Measurements from ENCODE around the gene LY6G5B.
A peak's percentile ranks its signal among the peaks of the same experiment; 100 is the strongest.

LY6G5B gene

GRCh38 chr6:31651602-31652191 lies 18.1 kb upstream of the LY6G5B start:
- peak; percentile 86 to 87 for DNase-seq (ENCODE audit: low spot score in 2 of 2)
- H3K27me3 ChIP-seq (ENCODE audit: low read depth) = no peaks in the 10 kb centered on the region
- H3K9me3 ChIP-seq = no peaks in the 10 kb centered on the region
- in situ Hi-C loops (cut with MboI; ENCODE audit: low sequenced_read_pairs) = no loop called here
- peaks cover 10% of the 10 kb centered on the region for H3K4me1 ChIP-seq
- peak overlapping the region; percentile 84 for H3K4me3 ChIP-seq
- H3K36me3 ChIP-seq (replicated peaks) = peaks cover 46% of the 10 kb centered on the region

DNA sequence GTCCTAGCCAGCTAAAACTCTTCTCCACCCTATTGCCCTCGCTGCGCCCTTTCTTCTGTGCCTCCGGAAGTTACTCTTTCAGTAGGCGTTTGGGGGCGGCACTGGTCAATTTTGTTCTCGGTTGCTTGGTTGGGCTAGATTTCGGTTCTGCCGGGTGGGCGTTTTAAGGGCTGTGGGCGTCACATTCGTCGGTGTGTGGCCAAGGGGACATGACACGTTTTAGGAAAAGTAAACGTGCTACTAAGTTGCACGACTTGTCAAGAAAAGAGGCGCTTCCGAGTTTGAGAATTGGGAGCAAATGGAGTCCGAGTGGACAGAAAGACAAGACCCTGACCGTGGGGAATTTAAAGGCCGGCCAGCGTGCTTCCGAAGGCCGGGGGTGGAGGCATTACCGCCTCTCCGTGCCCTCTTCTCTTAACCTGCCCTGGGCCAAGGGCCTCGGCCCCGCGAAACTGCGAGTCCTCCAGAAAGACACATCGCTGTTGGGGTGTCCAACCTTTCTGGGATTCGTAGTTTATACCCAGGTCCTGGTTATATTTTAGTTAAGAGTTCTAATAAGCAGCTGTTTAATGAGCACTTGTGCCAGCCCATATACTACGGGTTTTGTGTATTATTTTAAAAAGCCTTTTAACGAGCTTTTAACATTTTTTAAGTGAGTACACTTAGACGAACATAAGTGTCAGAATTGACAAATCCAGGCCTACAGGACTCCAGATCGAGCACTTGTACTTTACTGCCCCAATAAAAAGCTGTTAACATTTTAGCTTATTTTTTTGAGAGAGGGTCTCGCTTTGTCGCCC lies 16.7 kb upstream of the LY6G5B start:
- peak overlapping the region; percentile 84 for H3K4me3 ChIP-seq
- H3K27me3 ChIP-seq (ENCODE audit: low read depth) = no peaks in the 10 kb centered on the region
- peaks cover 10% of the 10 kb centered on the region for H3K4me1 ChIP-seq
- H3K36me3 ChIP-seq (replicated peaks) = peaks cover 44% of the 10 kb centered on the region
- H3K9me3 ChIP-seq = no peaks in the 10 kb centered on the region
- peak in 1 of 2 experiments; percentile 93 for DNase-seq (ENCODE audit: low spot score in 2 of 2)
- in situ Hi-C loops (cut with MboI; ENCODE audit: low sequenced_read_pairs) = no loop called here

DNA sequence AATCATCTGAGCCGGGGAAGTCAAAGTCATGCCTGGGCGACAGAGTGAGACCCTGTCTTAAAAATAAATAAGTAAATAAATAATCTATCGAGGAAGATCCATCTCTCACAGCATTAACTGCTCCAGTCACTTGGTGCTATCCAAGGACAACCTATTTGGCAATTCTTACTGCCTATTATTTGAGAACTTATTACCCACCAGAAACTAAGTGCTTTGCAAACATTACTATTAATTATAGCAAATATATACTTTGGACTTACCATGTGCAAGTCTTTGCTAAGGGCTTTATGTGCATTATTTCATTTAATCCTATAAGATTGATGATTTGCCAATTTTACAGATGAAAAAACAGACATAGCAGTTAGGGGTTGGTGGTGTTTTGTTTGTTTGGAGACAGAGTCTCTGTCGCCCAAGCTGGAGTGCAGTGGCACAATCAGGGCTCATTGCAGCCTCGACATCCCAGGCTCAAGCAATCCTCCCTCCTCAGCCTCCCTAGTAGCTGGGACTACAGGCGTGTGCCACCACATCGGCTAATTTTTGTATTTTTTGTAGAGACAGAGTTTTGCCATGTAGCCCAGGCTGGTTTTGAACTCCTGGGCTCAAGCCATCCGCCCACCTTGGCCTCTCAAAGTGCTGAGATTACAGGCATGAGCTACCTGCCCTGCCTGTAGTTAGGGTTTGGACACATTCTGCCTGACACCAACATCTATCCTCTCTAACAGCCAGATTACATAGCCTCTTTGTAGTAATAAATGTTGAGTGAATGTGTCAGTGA lies 15.0 kb upstream of the LY6G5B start:
- Histone ChIP-seq H3K4me1 (peaks cover 23% of the 10 kb centered on the region), H3K9me3 (no peaks in the 10 kb centered on the region), H3K27me3 (ENCODE audit: low read depth) (no peaks in the 10 kb centered on the region), H3K4me3 (no peak overlapping the region), H3K36me3 (replicated peaks) (peaks cover 29% of the 10 kb centered on the region)
- in situ Hi-C loops (cut with MboI; ENCODE audit: low sequenced_read_pairs) = no loop called here
- DNase-seq (ENCODE audit: low spot score in 2 of 2) = no peak

GRCh38 chr6:31655349-31656237 lies 14.2 kb upstream of the LY6G5B start, which contains the start of gene APOM:
Gene APOM, plus strand, starts transcription at chr6:31655894. Its CDS starts 73 bp downstream, at chr6:31655967.
- in situ Hi-C loops (cut with MboI; ENCODE audit: low sequenced_read_pairs) = no loop called here
- Histone ChIP-seq H3K27me3 (ENCODE audit: low read depth) (no peaks in the 10 kb centered on the region), H3K9me3 (no peaks in the 10 kb centered on the region), H3K4me1 (peaks cover 26% of the 10 kb centered on the region), H3K4me3 (no peak within 1 kb of the TSS), H3K36me3 (replicated peaks) (peaks cover 22% of the 10 kb centered on the region)
- no peak for DNase-seq (ENCODE audit: low spot score in 2 of 2)

- Histone ChIP-seq H3K27me3 (ENCODE audit: low read depth) (no peaks in the 10 kb centered on the region), H3K4me1 (peaks cover 23% of the 10 kb centered on the region), H3K4me3 (no peak overlapping the region), H3K9me3 (no peaks in the 10 kb centered on the region), H3K36me3 (replicated peaks) (peaks cover 27% of the 10 kb centered on the region)
- DNase-seq (ENCODE audit: low spot score in 2 of 2) = no peak
- in situ Hi-C loops (cut with MboI; ENCODE audit: low sequenced_read_pairs) = no loop called here
Observed at GRCh38 chr6:31657406-31658157, 12.2 kb upstream of the LY6G5B start.

GRCh38 chr6:31658158-31658688 lies 11.6 kb upstream of the LY6G5B start:
- Histone ChIP-seq H3K27me3 (ENCODE audit: low read depth) (no peaks in the 10 kb centered on the region), H3K36me3 (replicated peaks) (peaks cover 30% of the 10 kb centered on the region), H3K4me1 (peaks cover 23% of the 10 kb centered on the region), H3K4me3 (no peak overlapping the region), H3K9me3 (no peaks in the 10 kb centered on the region)
- no peak for DNase-seq (ENCODE audit: low spot score in 2 of 2)
- in situ Hi-C loops (cut with MboI; ENCODE audit: low sequenced_read_pairs) = no loop called here

GRCh38 chr6:31658983-31659648 lies 10.7 kb upstream of the LY6G5B start:
- H3K27me3 ChIP-seq (ENCODE audit: low read depth) = no peaks in the 10 kb centered on the region
- peaks cover 39% of the 10 kb centered on the region for H3K36me3 ChIP-seq (replicated peaks)
- no peak for DNase-seq (ENCODE audit: low spot score in 2 of 2)
- peak overlapping the region; percentile 56 for H3K4me3 ChIP-seq
- peaks cover 20% of the 10 kb centered on the region for H3K4me1 ChIP-seq
- in situ Hi-C loops (cut with MboI; ENCODE audit: low sequenced_read_pairs) = no loop called here
- no peaks in the 10 kb centered on the region for H3K9me3 ChIP-seq

- in situ Hi-C loops (cut with MboI; ENCODE audit: low sequenced_read_pairs) = loop anchor here (10.0 kb wide), 1 partner anchor 305 kb away; no protein-coding TSS in a partner anchor
- Histone ChIP-seq H3K9me3 (no peaks in the 10 kb centered on the region), H3K36me3 (replicated peaks) (peaks cover 41% of the 10 kb centered on the region), H3K27me3 (ENCODE audit: low read depth) (no peaks in the 10 kb centered on the region), H3K4me1 (peaks cover 20% of the 10 kb centered on the region), H3K4me3 (peak overlapping the region; percentile 56)
- no peak for DNase-seq (ENCODE audit: low spot score in 2 of 2)
Observed at GRCh38 chr6:31659649-31660380, 10.0 kb upstream of the LY6G5B start.

DNA sequence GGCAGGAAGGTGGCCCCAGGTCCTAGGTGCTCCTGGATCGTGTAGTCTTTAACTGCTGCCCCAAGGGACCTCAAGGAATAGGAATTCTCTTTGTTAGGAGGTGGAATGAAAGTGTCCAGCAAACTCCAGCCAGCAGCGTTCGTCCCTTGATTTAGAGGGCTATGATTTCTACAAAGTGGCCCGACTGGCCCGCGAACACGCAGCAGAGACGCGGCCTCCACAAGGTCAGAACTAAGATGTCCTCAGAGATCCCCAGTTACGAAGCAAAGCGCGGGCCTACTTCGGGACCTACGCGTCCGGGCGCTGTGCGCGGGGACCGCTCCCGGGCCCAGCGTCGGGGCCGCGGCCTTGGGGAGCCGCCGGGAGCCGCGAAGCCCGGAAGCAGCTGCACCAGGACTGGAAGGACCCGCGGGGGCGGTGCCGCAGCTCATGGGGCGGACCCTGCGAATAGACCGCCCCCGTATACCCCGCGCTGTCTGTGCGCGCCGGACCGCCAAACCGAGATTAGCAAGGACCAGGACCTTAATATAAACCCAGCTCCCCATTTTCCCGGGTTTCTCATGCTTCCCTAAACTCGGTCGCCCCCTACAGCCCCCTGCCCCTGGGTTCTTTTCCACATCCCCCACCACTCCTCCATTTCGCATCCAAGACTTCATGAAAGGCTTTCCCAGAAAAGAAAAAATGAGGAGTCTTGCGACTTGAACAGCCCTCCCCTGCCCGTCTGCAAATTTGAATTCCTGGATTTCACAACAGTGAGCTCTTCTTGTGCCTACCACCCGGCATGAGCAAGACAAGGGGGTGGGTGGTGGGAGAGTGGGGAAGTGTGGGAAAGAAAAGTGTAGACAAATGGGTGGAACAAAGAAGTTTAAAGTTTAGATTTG lies 9.2 kb upstream of the LY6G5B start, which contains the start of gene C6orf47:
Gene C6orf47, minus strand, starts transcription at position 398 of the 881 bp plus-strand sequence. CDS start 831 bp downstream, outside the sequence.
- Histone ChIP-seq H3K4me3 (peak within 1 kb of the TSS; percentile 56), H3K36me3 (replicated peaks) (peaks cover 40% of the 10 kb centered on the region), H3K9me3 (no peaks in the 10 kb centered on the region), H3K27me3 (ENCODE audit: low read depth) (no peaks in the 10 kb centered on the region), H3K4me1 (peaks cover 20% of the 10 kb centered on the region)
- DNase-seq (ENCODE audit: low spot score in 2 of 2) = peak; percentile 78 to 90
- in situ Hi-C loops (cut with MboI; ENCODE audit: low sequenced_read_pairs) = loop anchor here (10.0 kb wide), 1 partner anchor 304 kb away; no protein-coding TSS in a partner anchor

DNA sequence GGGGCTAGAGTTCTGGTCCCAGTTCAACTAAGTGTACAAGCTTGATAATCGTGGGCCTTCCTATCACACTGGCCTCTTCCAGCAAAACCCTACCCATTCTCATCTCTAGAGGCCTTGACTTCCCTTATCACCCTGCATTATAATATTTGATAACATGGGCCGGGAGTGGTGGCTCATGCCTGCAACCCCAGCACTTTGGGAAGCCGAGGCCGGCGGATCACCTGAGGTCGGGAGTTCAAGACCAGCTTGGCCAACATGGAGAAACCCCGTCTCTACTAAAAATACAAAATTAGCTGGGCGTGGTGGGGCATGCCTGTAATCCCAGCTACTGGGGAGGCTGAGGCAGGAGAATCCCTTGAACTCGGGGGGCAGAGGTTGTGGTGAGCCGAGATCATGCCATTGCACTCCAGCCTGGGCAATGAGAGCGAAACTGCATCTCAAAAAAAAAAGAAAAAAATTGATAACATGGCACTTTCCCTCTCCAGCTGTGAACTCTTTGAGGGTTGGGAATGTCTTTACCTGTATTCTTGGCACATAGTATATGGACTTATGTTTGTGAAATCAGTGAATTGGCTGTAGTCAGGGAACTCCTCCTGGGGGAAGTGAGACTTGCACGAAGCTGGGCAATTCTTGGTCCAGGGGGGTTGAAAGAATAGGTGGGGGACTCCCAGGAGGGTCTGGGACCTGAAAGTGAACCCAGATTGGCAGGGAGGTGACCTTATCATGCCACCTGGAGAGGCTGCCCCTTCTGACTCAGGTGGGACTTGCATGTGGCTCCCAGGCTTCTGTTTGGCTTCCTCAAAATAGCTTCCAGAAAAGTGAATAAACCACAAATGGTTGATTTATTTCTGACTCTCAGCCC lies 8.3 kb upstream of the LY6G5B start:
- DNase-seq (ENCODE audit: low spot score in 2 of 2) = no peak
- Histone ChIP-seq H3K36me3 (replicated peaks) (peaks cover 44% of the 10 kb centered on the region), H3K4me3 (peak overlapping the region; percentile 56), H3K27me3 (ENCODE audit: low read depth) (no peaks in the 10 kb centered on the region), H3K4me1 (peaks cover 20% of the 10 kb centered on the region), H3K9me3 (no peaks in the 10 kb centered on the region)
- in situ Hi-C loops (cut with MboI; ENCODE audit: low sequenced_read_pairs) = loop anchor here (10.0 kb wide), 1 partner anchor 303 kb away; no protein-coding TSS in a partner anchor
